ENCODE data around the gene IGSF9. TPM values are rescaled to one million over a fixed set of nuclear protein-coding genes. Genes with fewer than 3 reads are reported as not detected.
A peak's percentile ranks its signal among the peaks of the same experiment; 100 is the strongest.

Gene IGSF9
- total and polyA plus RNA-seq, 4 donors, result 0.14 to 21.3 (median 16.1) TPM

DNA sequence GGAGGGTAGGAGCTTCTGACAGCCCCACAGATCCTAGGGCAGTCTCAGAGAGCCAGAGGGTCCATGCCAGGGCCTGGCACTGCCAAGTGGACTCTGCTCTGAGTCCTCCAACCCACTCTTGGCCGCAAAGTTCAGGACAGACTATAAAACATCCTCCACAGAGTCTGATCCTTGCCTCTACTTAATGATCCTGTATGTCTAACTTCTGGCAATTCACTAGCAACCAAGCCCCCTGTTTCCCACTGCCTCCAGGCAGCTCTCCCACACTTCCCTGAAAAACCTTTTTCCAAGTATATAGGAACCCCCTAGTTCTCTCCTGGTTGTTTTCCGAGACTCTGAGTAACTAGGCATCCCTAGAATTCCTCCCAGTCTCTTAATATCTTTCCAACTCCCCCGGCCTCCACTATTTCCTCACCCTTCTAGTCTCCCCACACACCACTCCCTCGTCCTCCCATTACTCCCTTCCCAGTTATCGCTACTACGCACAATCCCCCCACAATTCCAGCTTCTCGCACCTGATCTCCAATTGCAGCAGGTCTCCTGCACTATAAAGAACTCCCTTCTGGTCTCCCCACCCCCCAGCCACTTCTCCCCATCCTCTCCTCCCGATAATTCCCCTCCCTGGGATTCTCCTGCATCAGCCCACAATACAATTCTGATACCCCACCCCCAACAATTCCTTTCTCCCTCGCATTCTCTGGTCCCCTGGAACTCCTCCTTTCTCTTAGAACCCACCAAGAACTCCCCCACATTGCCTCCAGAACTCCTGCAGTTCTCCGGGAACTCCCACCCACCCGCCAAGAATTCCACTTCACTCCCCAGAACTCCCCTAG lies 574 bp downstream of the IGSF9 start (continued):
- peak; percentile 20 for TF ChIP-seq REST (IDR thresholded peaks at IDR 0.05)

DNA sequence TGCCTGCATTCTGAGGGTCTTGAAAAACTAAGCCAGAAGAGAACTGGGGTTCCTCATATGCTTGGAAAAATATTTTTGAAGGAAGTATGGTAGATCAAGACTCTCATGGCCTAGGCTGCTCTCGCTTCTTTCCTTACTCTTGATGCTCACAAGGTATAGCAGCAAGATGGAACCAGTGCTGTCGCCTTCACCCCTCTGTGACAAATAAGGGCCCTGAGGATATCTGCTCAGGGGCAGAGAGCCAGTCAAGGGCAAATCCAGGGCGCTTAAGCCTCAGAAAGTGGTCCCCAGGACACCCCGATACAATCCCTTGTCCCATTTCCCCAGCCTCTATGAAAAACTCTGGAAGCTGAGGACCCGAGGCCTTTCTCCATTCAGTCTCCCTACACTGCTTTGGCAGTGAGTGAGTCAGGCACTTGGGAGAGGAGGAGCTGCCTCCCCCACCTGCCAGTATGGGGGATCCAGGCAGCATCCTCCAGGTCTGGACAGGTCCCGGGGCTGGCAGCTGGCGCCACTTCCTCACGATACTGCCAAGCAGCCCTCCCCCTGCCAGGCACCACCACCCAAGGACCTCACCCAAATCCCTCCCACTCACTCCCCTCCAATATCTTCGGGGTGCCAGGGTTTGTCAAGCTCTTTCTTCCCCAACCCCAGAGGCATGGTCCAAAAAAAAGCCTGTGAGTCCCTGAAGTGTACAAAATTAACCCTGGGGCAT lies 1.3 kb downstream of the IGSF9 start:
- Histone ChIP-seq H3K9me3 (ENCODE audit: control insufficient read depth in 4 of 4, low read length in 3 of 4) (no peaks in the 10 kb centered on the region), H3K4me1 (ENCODE audit: control insufficient read depth in 4 of 4, insufficient read depth in 4 of 4, low read length in 3 of 4) (peaks cover 8 to 37% (median 21%) of the 10 kb centered on the region in 4 donors), H3K27me3 (ENCODE audit: control insufficient read depth in 4 of 4, insufficient read depth in 4 of 4, low read length in 3 of 4) (no peaks in the 10 kb centered on the region), H3K4me3 (ENCODE audit: low read depth in 1 of 3, low read length in 3 of 3) (peak overlapping the region; percentile 25 to 81 (median 70)), H3K9ac (ENCODE audit: low read depth in 1 of 2, low read length in 2 of 2) (peak overlapping the region in 1 of 2 donors; percentile 25), H3K27ac (ENCODE audit: low read depth in 1 of 2, low read length in 2 of 2) (peak overlapping the region; percentile 73 to 78), H3K36me3 (ENCODE audit: control insufficient read depth in 4 of 4, insufficient read depth in 3 of 4, low read depth in 1 of 4, low read length in 3 of 4) (no peaks in the 10 kb centered on the region)
- 68% methylated on average over 9 of the region's 9 CpGs for whole genome bisulfite sequencing
- TF ChIP-seq TAF1 (conservative IDR thresholded peaks at IDR 0.05), result no peak
- TF ChIP-seq FOXA1 (IDR thresholded peaks at IDR 0.05), result no peak
- no peak for TF ChIP-seq RAD21 (IDR thresholded peaks at IDR 0.05)
- TF ChIP-seq, protein P1, sequence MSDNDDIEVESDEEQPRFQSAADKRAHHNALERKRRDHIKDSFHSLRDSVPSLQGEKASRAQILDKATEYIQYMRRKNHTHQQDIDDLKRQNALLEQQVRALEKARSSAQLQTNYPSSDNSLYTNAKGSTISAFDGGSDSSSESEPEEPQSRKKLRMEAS (IDR thresholded peaks at IDR 0.05), result no peak
- no peak for TF ChIP-seq GABPA (IDR thresholded peaks at IDR 0.05 in 1 of 2, conservative IDR thresholded peaks at IDR 0.05 in 1 of 2)
- no peak for TF ChIP-seq NR2F2 (IDR thresholded peaks at IDR 0.05)
- no peak for TF ChIP-seq JUND (IDR thresholded peaks at IDR 0.05)
- no peak for TF ChIP-seq ATF3 (IDR thresholded peaks at IDR 0.05)
- TF ChIP-seq CTCF (IDR thresholded peaks at IDR 0.05; ENCODE audit: low read depth, low read length, missing input control), result no peak
- TF ChIP-seq REST (IDR thresholded peaks at IDR 0.05), result no peak
- no peak for TF ChIP-seq FOXA2 (IDR thresholded peaks at IDR 0.05)
- TF ChIP-seq YY1 (IDR thresholded peaks at IDR 0.05), result no peak
- TF ChIP-seq HNF4A (conservative IDR thresholded peaks at IDR 0.05), result no peak
- no peak for TF ChIP-seq SP1 (IDR thresholded peaks at IDR 0.05)
- no peak for TF ChIP-seq EGR1 (IDR thresholded peaks at IDR 0.05; ENCODE audit: low read depth in 2 of 2)
- TF ChIP-seq, protein P2, sequence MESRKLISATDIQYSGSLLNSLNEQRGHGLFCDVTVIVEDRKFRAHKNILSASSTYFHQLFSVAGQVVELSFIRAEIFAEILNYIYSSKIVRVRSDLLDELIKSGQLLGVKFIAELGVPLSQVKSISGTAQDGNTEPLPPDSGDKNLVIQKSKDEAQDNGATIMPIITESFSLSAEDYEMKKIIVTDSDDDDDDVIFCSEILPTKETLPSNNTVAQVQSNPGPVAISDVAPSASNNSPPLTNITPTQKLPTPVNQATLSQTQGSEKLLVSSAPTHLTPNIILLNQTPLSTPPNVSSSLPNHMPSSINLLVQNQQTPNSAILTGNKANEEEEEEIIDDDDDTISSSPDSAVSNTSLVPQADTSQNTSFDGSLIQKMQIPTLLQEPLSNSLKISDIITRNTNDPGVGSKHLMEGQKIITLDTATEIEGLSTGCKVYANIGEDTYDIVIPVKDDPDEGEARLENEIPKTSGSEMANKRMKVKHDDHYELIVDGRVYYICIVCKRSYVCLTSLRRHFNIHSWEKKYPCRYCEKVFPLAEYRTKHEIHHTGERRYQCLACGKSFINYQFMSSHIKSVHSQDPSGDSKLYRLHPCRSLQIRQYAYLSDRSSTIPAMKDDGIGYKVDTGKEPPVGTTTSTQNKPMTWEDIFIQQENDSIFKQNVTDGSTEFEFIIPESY (IDR thresholded peaks at IDR 0.05), result no peak
- no peak for DNase-seq (ENCODE audit: low spot score)
